Lung microvascular endothelial cell (primary cell): Measurements from ENCODE around the gene INSC. TPM values are rescaled to one million over a fixed set of nuclear protein-coding genes. Genes with fewer than 3 reads are reported as not detected.

ENCODE experiments used
- DNase-seq, 2 donors: peaks; one replicate each; pipeline versions ENCODE4 v3.0.0 to v3.0.0-alpha.2; 2010; ENCODE audit warnings: low read depth in 2 of 2
- total RNA-seq: library from RNA; depleted of rRNA; stranded (reverse); fragments of >200 nt; gene quantifications from 2 replicates; pipeline ENCODE4 v1.2.1, GENCODE V29; 2014

INSC gene
- total RNA-seq, 1 donor from 2014 or later = not detected

DNA sequence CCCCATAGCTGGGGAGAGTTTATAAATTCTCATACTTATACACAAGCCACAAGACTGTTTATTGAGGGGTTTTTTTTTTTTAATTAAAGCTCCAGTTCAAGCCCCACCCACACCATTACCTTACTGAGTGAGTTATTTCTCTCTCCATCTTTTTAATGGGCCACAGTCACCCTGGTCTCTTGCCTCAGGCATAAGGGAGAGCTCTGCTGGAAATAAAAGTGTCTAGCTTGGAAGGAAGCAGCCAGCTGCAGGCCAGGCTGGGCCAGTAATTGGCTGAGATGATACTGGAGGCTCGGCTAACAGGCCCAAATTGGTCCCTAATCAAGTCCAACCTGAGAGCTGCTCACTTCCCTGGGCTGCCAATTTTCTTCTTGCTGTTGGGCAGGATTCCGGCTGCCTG lies 174.1 kb downstream of the INSC start:
- DNase-seq = no peak

DNA sequence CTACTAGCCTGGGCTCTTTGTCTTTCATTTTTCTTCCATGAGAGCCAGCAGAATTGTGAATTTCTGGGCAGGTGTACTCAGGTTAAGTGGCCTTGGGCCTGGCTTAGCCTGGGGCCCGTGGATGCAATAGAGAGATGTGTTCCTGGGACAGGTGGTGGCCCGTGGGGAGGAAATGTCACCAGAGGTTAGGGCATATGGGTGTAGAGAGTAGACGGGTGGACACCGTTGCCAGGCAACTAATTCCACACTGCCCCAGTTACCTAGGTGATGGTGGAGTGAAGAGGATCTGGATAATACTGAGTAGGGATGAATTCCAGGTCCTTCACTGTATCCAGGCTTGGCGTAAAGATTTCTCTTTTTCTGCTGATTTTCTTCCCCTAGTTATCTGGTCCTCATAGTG lies 175.0 kb downstream of the INSC start:
- DNase-seq = no peak

DNA sequence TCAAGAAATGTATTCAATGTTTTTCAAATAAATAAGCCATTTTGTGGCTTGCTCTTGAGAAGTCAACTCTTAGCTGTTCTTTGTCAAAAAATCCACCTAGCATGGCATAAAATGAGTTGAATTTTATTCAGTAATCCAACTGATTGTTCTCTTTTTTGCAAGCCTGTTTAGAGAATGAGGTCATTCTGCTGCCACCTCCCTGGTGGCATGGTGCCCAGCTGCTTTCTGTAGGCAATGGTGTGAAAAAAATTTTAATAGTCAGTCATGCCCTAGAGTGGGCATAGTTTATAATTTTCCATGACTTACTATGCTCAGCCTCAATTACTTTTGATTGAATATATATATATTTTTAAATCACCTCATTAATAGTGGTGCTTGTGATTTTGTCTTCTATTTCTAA lies 177.2 kb downstream of the INSC start:
- no peak for DNase-seq

DNA sequence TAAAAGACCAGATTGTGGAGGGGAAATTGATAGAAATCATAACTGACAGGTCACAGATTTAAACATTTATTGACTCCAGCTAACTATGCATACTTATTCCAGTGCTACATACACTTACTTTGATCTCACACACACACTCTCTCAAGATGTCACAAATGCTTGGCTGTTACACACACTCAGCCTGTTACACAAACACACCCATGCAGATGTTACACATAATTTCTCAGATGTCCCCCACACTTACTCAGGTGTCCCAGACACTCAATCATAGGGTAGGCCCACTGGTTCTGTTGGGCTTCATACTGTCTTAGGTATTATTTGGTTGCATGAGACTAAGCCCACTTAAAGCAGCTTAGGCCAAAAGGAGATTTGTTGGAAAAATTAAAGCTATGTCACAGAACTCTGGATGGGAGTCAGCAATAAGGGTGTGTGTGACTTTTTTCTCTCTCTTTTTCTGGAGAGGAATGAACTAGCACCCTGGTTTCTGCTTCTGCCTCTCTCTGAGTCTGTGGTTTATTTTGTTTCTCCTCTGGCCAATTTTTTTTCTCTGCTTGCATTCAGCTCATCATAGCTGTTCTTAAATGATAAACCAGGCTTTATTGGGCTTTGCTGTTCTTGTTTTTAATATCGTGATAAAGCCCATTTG lies 179.4 kb downstream of the INSC start:
- DNase-seq = no peak

DNA sequence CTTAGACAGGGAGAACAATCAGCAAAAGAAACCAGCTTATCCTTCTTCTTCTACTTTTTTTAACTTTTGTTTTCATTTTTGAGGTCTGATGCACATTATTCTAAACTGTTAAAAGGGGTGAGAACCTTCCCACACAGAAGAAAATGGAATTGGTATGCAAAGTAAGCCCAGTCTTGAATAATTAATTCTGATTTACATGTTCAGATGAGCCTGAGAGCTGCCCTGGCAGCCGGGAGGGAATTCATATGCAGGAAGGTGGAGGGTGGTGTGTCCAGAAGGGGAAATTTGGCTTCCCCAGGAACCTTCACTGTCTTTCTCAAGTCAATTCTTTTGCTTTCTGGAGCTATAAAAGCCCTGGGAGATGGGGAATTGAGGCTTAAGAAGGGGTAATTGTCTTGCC lies 181.0 kb downstream of the INSC start:
- DNase-seq = no peak

Other genes with a start within 250 kb of the INSC start
- gene CYP2R1, start 222.7 kb upstream of the INSC start, total RNA-seq = 5.8 and 6.1 TPM in 2 replicates
- not detected in 2 replicates for gene CALCA, start 142.6 kb upstream of the INSC start, total RNA-seq
- gene CALCB, start 41.3 kb upstream of the INSC start, total RNA-seq = not detected in 2 replicates